GM21381 (cell line): ENCODE results near the gene C1QTNF6.
"Not testable (repeated sequence)": the region's sequence is repeated elsewhere in the genome, so short reads cannot be mapped to it uniquely, and the experiment has no call there.

ENCODE experiments used
- ATAC-seq: cut with Tn5 transposase; IDR thresholded peaks from one replicate; pipeline ENCODE4 v1.9.1; 2021; ENCODE audit warnings: mild to moderate bottlenecking, moderate library complexity; ENCODE audit not compliant: unreplicated experiment

Gene C1QTNF6

DNA sequence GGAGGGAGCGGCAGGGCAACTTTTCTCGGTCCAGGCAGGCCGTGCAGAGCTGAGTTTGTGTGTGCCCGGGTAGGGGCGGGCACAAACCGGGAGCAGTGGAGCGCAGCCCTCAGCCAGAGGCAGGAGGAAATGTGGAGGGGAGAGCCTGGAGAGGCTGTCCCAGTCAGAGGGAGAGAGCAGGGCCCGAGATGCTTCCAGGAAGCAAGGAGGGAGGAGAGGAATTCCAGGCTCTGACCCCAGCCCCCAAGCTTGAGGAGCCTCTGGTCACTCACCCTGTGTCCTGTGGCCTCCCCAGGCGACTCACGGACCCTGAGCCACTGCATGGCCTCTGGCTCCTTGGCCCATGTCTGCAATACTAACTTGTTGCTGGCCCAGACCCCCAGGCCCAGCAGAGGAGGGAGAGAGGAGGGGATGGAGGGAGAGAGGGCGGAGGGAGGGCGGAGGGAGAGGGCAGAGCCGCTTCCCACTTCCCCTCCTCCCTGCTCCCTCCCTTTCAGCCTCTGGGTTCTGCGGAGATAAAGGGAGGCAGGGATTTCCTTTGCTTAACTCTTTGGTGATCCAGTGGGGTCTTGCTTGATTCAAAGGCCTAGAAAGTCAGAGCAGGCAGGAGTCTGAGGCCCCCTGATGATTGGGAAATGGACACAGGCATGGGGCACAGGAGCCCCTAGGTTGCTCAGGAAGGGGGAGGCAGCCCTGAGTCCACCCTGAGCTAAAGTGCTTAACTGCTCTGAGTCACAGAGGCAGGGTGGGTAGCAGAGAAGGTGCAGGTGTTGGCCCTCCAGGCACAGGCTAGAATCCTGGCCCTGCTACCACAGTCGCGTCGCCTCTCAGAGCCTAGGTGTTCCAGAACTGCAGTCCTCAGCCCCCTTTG is at the start of gene C1QTNF6:
TSS of gene C1QTNF6 (minus strand) at position 357 of the 871 bp plus-strand sequence. CDS start at position 323, 34 bp downstream.
- no peak for ATAC-seq

DNA sequence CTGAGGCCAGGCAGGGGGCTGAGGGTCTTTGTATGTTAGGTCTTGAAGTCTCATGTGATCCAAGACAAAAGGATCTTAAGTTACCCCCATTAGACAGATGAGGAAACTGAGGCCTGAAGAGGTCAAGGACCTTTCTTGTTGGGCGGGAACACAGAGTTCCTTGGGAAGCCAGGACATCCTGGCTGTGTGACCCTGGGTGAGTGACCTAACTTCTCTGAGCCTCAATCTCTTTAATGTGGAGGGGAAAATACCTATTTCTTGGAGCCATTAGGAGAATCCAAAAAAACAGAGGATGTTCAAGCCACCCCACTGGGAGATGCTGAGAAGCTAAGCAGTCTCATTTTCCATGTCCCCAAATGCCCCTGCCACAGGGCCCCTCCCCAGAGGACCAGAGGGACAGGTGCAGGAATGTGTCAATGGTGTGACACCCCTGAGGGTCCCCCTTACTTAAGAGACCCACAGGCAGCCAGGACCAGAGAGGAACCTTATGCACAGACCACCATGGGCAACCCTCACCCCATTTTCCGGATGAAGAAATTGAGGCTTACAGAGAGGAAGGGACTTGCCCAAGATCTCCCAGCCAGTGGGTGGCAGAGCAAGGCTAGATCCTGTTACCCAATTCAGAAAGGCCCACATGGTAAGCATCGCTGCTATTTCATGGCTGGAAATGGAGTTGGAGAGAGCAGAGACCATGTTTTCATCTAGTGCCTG is 48.0 kb upstream of the C1QTNF6 start:
- no peak for ATAC-seq

DNA sequence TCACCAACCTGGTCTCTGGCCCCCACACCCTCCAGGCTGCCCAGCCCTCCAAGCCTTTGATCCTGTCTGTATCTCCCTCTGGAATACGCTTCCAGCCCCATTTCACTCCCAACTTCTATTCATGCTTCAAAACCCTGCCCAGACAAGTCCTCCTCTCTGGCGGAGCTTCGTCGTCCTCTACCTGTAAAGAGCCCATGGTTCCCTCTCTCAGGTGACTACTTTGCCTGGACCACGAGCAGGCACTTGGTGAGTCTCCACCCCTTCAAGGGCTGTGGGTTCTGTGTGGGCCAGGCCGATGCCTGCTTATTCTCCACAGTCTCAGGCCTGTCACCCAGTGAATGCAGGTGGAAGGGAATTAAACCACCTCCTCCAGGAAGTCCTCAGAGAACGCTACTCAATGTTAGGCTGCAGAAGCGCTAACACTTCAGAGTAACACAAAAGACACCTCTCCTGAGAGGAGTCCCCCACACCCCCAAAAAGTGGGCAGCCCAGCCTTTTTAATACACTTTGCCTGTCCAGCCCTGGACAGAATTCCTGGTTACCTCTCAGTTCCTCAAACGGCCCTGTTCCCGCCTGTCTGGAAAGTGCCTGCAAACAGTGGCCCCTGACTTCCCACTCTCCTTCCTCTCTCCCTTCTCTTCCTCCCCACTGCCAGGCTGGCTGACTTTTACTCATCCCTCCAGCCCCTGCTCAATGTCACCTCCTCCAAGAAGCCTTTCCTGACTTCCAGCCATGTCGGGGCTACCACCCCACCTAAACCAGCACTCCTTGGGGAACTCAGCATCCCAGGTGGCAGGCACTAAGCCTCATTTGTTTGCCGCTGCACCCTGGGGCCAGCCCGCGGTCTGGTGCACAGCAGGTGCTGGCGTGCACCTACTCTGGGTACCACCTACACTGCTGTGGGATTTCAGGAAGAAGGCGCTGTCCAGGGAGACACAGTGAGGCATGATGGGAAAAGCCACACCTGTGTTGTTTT is 47.0 kb upstream of the C1QTNF6 start:
- no peak for ATAC-seq

DNA sequence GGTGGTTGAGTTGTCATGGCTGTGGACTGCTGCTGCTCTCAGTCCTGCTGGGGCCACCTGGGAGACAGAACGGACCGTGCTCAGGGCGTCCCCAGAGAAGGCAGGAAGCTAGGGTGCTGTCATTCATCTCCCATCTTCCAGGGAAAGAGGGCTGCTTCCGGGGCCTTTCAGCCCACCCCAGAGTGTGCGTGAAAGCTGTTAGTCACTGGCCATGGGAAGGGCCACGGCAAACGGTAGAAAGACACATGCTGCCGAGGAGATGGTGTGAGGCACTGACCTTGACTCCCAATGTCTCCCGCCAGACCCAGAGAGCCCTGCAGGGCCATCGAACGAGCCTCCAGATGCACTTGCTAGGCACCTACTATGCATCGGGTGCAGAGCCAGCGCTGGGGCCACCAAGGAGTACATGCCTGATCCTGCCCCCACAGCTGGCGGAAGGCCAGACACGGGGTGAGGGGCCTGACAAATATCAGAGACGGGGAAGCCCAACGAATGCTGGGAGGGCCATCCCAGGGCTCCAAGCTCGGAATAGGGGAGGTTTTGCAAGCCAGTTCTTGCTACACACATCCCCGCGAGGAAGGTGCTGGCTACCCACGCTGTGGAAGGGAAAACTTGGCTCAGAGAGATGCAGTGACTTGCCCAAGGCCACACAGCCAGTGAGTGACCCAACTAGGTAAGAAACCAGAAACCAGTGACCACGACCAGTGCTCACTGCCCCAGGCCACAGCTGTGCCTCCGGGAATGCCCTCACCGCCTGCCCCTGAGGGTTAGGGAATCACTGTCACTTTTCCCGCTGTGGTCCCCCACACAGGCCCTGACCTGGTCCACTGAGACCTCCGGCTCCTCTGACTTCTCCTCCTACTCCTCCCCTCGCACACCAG is 45.9 kb upstream of the C1QTNF6 start:
- ATAC-seq: no peak

DNA sequence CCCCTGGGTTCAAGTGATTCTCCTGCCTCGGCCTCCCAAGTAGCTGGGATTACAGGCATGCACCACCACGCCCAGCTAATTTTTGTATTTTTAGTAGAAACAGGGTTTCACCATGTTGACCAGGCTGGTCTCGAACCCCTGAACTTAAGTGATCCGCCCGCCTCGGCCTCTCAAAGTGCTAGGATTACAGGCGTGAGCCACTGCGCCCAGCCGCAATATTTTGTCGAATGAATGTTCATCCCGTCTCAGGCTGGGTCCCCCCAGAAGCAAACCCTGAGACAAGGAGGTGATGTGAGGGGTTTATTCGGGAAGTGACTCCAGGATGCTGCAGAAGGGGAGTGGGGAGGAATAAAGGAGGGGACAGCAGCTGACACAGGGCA is 45.3 kb upstream of the C1QTNF6 start:
- not testable (repeated sequence) for ATAC-seq

DNA sequence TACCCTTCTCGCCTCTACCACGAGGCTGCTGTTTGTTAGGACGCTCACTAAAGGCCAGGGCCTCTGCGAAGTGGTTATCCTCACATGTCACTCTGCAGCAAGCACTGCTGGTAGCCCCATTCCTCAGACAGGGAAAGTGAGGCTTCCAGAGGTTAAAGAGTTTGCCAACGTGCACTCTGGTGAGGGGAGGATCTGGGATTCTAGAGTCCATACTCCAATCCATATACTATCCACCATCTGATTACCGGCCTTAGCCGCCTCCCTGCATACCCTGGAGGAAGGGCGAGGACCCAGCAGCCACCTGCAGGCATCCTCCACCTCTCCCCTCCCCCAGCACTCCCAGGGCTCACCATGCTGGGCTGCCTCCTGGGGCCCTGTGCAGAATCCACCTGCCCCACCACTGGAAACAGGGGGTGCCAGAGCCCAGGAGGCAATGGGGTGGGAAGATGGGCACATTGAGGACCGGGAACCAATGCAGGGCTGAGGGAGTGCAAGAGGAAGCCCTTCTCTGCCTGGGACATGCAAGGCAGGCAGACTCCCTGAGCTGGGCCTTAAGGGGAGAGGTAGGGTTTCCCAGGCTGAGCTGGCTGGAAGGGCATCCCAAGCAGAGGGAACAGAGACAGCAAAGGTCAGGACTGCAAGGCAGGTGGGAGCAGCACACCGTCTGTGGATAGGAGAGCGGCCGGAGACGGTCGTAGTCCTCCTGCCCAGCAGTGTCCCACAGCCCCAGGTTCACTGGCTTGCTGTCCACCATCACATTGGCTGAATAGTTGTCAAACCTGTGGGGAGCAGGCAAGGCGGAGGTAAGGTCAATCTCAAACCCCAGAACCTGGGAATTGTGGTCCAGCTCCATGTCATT is 44.3 kb upstream of the C1QTNF6 start:
- no peak for ATAC-seq

DNA sequence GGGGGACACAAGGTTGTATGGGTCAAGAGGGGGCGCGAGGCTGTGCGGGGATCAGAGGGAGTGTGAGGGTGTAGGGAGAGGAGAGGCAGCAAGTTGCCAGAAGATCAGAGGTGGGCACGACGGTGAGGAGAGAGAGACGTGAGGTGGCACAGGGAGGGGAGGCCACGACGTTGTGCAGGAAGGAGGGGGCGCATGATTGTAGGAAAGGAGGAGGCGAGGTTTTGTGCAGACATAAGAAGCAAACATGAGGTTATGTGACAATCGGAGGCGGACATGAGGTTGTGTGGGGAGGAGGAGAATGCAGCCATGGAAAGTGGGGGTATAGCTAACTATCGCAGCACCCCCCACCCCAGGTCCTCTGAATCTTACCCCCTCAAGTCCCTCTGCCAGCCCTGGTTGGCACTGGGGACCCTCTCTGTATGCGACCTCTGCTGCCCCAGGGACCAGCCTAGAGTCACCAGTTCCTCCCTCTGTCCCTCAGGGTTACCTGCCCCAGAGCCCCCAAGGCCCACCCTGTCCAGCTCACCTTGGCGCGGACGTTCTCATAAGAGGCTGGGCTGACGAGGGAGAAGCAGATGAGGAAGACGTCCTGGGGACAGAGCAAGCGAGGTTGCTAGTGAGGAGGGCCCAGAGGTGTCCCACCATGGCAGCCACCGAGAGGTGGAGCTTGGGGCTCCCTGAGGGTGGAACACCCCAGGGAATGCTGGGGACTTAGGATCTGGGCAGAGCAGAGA is 43.5 kb upstream of the C1QTNF6 start:
- no peak for ATAC-seq

DNA sequence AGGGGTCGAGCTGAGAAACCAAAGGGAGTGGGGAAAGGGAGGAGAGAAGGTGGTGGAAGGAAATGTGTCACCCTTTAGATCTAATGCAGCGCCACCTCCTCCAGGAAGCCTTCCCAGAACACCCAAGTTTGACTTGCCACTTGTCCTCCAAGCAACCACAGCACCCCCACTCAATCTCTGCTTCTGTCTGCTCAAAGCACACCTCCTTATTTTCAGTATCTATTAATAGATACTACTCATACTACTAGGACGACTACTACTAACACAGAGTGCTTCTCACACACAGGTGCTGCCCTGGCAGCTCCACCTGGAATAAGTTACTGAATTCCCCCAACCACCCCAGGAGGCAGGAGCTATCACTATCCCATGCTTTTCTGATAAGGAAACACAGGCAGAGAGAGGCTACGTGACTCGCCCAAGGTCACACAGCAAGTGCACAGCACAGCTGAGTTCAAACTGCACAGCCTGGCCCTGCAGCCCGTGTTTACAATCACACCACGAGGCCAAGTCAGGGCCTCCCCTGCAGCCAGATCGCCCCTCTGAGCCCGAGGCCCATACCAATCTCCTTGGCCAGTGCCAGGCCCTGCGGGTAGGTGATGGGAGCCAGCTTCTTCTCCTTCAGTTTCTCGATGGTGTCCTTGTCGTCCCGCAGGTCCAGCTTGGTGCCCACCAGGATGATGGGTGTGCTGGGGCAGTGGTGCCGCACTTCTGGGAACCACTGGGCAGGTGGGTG is 42.8 kb upstream of the C1QTNF6 start:
- peak; percentile 42 for ATAC-seq

DNA sequence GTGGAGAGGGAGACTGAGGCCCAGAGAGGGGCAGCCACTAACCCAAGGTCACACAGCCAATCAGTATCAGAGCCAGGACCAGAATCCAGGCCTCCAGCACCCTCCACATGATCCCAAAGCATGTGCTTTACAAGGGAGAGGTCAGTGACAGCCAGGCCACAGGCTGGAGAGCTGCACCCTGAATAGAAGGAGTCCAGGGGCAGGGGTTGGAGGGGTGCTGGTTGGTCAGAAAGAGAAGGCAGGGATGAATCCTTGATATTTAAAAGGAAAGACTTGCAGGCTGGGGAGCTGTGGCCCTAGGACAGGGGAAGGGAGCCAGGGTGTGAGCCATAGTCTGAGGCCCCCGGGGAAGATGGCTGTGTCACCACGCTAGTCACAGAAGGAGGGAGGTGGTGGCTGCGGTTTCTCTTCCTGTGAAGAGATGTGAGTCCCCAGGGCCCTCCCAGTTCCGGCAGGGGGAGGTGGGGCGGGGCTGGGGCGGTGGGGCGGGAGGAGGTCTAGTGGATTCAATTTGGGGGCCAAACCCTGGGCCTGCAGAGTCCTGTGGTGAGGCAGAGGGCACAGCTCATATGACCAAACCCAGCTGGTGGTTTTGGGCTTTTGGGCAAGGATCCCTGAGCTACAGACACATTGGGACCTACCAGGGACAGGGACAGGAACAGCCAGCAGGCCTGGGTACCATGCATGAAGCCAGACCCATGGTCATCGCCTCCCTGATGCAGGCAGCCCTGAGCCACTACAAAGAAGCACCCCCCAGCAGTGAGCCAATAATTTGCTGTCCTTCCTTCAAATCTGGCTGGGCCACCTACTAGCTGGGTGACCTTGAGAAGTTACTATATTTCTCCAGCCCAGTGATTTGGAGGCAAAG is 42.0 kb upstream of the C1QTNF6 start:
- ATAC-seq: peak; percentile 43

DNA sequence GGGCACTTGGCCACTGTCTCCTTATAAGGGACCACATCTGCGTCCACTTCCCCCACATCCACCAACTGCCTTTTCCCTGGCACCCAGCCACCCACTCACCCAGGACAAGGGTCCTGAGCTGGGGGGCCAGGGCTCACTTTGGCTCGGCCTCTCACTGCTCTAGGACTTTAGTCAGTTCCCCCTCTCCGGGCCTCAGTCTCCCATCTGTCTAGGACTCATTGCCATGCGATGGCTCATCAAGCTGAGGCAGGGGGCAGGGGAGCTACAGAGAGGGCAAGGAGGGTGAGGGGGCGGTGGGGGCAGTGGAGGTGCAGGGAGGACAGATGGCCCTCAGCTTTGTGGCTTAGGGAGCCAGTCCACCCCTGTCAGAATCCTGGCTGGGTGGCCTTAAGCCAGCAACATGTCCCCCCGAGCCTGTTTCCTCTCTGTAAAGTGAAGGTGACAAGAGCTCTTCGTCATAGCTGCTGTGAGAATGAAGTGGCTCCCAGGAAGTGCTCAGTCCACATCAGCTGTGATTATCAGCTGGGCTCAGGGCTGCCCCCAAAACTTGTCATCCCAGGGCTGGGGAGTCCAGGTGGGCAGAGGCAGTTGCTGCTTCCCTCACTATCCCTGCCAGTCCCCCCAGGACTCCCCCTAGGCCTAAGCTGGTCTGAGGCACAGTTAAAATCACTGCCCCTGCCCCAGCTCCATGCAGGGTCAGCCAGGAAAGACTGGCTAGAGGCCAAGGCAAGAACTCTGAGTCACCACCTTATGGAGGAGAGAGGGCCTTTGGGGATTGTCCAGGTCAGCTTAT is 41.2 kb upstream of the C1QTNF6 start:
- no peak for ATAC-seq

DNA sequence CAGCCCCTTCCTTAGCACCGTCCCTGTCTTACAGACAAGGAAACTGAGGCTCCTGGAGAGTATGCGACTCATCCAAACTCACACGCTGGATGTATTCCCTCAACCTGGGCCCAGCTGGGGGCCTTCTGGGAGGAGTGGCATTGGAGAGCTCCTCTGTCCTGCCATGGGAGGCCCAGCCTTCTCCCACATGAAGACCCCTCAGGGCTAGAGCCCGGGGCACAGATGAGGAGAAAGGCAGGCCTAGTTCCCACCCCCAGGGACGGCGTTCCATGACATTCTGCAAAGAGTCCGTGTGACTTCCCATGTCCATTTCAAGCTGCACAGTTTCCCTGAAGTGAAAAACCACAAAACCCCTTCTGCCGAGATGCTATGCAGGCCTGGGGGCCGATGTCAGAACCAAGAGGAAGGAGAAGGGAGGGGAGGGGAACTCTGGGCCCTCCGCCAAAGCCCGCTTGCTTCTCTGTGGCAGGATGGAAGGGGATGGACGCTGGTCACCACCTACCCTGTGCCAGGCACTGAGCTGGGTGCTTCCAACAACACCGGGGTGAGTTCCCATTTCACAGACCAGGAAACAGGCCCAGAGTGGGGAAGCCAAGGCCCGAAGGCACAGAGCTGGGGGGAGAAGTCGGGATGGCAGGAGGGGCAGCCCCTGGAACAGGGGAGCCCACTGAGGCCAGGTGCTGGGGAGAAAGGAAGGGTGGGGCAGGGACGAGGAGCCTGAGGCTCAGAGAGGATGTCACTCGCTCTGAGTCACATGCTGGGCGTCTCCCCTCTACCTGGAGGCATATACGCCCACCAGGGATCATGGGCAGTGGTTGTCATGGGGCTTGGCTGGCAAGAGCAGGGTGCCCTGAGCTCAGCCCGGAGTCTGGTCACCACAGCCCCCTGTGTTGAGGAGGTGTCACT is 40.3 kb upstream of the C1QTNF6 start:
- no peak for ATAC-seq

DNA sequence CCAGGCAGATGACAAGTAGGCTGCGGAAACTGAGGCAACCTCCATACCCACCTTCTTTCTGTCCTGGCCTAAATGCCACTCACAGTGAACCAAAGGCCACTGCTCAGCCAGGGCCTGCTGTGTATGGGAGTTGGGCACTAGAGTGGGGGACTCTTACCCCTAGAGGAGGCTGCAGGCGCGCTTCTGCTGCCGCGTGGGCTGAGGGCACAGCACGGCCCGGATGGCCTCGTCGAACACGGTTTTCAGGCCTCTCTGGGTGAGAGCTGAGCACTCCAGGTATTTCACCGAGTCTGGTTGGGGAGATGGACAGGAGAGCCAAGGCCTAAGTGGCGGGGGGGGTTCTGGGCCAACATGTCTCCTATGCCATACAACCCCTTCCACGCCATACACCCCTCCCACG is 38.5 kb upstream of the C1QTNF6 start:
- no peak for ATAC-seq

DNA sequence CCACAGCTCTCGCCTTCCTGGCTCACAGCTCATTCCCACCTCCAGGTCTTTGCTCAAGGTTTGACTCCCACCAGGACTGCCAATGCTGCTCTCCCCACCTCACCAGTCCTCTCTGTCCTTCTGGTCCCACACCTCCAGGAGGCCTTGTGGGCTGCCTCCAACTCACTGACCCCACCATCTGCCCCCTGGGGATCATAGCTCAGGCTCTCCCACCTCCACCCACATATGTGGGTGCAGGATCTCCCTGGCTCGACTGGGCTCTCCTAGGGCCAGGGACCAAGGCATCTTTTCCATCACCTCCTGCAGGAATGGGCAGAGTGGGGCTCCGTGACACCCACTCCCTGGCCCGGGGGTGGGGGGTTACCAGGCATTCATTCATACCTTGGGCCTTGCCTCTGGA is 38.0 kb upstream of the C1QTNF6 start:
- no peak for ATAC-seq

DNA sequence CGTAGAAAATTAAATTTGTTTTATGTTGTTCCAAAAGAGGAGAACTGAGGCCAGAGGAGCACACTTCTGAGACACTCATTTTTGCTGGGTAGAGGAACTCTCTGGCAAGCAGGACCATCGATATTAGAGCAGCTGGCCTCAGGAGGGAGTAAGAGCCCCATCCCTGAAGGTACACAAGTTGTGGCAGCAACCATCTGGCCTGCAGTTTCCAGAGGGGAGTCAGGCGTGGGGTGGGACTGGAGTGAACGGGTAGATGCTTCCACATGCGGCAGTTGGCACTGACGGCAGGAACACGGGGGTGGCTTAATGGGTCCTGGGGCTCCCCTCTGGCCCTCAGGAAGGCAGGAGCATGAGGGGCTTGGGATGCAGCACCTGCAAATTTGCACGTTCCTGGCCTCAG is 37.4 kb upstream of the C1QTNF6 start:
- ATAC-seq: no peak
